Stimulated activated CD8-positive, alpha-beta memory T cell treated with anti-CD3 and anti-CD28 coated beads, Interleukin-2, amount 100 ng/mL, for 1 hour (primary cell): ENCODE measurements around the gene GAR1.
"Not testable (repeated sequence)": the region's sequence is repeated elsewhere in the genome, so short reads cannot be mapped to it uniquely, and the experiment has no call there.

Experiments
- DNase-seq, 2 donors: peaks; one replicate each; pipeline ENCODE4 v3.0.0-alpha.2; 2020; ENCODE audit warnings: low read depth in 2 of 2

GAR1 gene

GRCh38 chr4:109846395-109847098 lies 31.0 kb downstream of the GAR1 start:
- no peak for DNase-seq

- no peak for DNase-seq
Observed at GRCh38 chr4:109847896-109848442, 32.4 kb downstream of the GAR1 start, which contains the start of gene LRIT3. TSS of gene LRIT3 (plus strand) at chr4:109848107. CDS start at chr4:109848202, 95 bp downstream.

GRCh38 chr4:109848501-109848900 lies 32.9 kb downstream of the GAR1 start:
- DNase-seq: no peak

GRCh38 chr4:109850601-109851000 lies 35.0 kb downstream of the GAR1 start:
- DNase-seq: no peak

GRCh38 chr4:109859426-109860300 lies 44.1 kb downstream of the GAR1 start:
- DNase-seq: not testable (repeated sequence)

GRCh38 chr4:109861271-109861670 lies 45.7 kb downstream of the GAR1 start:
- DNase-seq: no peak

- DNase-seq: no peak
Observed at GRCh38 chr4:109861916-109862511, 46.5 kb downstream of the GAR1 start.

- no peak for DNase-seq
Observed at GRCh38 chr4:109864134-109864533, 48.6 kb downstream of the GAR1 start.

- no peak for DNase-seq
Observed at GRCh38 chr4:109870061-109870460, 54.5 kb downstream of the GAR1 start.

- DNase-seq: no peak
Observed at GRCh38 chr4:109872065-109872464, 56.5 kb downstream of the GAR1 start.

- DNase-seq: no peak
Observed at GRCh38 chr4:109872950-109873656, 57.5 kb downstream of the GAR1 start.

- DNase-seq: no peak
Observed at GRCh38 chr4:109873791-109874514, 58.4 kb downstream of the GAR1 start.
